ENCODE measurements around the gene ARMH2. TPM values are rescaled to one million over a fixed set of nuclear protein-coding genes. Genes with fewer than 3 reads are reported as not detected.

ARMH2 gene
- total and polyA plus RNA-seq, 4 donors: not detected

DNA sequence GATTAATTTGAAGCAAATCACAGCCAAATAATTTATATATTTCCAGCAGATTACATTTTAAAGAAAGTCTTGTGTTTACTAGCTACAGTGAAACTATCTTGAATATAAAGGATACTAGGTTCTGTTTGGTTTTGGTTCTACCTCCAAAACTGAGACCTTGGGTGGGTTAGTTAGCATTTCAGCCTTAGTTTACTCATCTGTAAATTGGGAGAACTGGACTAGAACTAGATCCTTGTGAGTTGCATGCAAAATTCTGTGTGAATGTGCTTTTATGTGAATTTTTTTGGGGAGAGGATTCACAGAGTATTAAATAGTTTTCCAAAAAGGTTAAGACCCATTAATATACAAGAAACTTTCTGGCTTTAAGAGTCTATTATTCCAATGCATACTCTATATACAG lies 19.8 kb downstream of the ARMH2 start (continued):
- no peak for TF ChIP-seq HNF4A (conservative IDR thresholded peaks at IDR 0.05)
- TF ChIP-seq HNF4G (IDR thresholded peaks at IDR 0.05): no peak
- TF ChIP-seq JUND (IDR thresholded peaks at IDR 0.05): no peak
- no peak for TF ChIP-seq FOXA2 (IDR thresholded peaks at IDR 0.05)

DNA sequence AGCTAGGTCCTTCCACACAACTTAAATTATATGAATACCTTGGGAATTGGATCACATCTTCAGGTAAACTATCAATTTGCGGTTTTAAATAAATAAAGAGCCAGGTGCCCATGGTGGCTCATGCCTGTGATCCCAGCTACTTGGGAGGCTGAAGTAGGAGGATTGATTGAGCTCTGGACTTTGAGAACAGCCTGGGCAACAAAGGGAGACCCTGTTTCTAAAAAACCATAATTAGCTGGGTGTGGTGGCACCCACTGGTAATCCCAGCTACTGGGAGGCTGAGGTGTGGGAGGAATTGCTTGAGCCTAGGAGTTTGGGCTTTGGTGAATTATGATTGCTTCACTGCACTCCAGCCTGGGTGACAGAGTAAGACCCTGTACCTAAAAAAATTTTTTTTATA lies 20.6 kb downstream of the ARMH2 start:
- H3K4me1 ChIP-seq (ENCODE audit: control insufficient read depth in 4 of 4, insufficient read depth in 4 of 4, low read length in 3 of 4): peaks cover 5 to 30% (median 16%) of the 10 kb centered on the region in 4 donors
- peaks cover under 1 to 9% (median 3%) of the 10 kb centered on the region in 4 donors for H3K36me3 ChIP-seq (ENCODE audit: control insufficient read depth in 4 of 4, insufficient read depth in 3 of 4, low read depth in 1 of 4, low read length in 3 of 4)
- 91% methylated on average over 1 of the region's 1 CpG for WGBS
- DNase-seq (ENCODE audit: low spot score): no peak
- TF ChIP-seq RAD21 (IDR thresholded peaks at IDR 0.05) (no peak), GABPA (IDR thresholded peaks at IDR 0.05 in 1 of 2, conservative IDR thresholded peaks at IDR 0.05 in 1 of 2) (no peak), YY1 (IDR thresholded peaks at IDR 0.05) (no peak), TAF1 (conservative IDR thresholded peaks at IDR 0.05) (no peak), HNF4A (conservative IDR thresholded peaks at IDR 0.05) (no peak), FOXA1 (IDR thresholded peaks at IDR 0.05) (no peak), JUND (IDR thresholded peaks at IDR 0.05) (no peak), NR2F2 (IDR thresholded peaks at IDR 0.05) (no peak), SP1 (IDR thresholded peaks at IDR 0.05) (no peak), EGR1 (IDR thresholded peaks at IDR 0.05; ENCODE audit: low read depth in 2 of 2) (no peak), RXRA (IDR thresholded peaks at IDR 0.05) (no peak)
- TF ChIP-seq, protein P1, sequence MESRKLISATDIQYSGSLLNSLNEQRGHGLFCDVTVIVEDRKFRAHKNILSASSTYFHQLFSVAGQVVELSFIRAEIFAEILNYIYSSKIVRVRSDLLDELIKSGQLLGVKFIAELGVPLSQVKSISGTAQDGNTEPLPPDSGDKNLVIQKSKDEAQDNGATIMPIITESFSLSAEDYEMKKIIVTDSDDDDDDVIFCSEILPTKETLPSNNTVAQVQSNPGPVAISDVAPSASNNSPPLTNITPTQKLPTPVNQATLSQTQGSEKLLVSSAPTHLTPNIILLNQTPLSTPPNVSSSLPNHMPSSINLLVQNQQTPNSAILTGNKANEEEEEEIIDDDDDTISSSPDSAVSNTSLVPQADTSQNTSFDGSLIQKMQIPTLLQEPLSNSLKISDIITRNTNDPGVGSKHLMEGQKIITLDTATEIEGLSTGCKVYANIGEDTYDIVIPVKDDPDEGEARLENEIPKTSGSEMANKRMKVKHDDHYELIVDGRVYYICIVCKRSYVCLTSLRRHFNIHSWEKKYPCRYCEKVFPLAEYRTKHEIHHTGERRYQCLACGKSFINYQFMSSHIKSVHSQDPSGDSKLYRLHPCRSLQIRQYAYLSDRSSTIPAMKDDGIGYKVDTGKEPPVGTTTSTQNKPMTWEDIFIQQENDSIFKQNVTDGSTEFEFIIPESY (IDR thresholded peaks at IDR 0.05): no peak
- TF ChIP-seq, protein P2, sequence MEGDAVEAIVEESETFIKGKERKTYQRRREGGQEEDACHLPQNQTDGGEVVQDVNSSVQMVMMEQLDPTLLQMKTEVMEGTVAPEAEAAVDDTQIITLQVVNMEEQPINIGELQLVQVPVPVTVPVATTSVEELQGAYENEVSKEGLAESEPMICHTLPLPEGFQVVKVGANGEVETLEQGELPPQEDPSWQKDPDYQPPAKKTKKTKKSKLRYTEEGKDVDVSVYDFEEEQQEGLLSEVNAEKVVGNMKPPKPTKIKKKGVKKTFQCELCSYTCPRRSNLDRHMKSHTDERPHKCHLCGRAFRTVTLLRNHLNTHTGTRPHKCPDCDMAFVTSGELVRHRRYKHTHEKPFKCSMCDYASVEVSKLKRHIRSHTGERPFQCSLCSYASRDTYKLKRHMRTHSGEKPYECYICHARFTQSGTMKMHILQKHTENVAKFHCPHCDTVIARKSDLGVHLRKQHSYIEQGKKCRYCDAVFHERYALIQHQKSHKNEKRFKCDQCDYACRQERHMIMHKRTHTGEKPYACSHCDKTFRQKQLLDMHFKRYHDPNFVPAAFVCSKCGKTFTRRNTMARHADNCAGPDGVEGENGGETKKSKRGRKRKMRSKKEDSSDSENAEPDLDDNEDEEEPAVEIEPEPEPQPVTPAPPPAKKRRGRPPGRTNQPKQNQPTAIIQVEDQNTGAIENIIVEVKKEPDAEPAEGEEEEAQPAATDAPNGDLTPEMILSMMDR (IDR thresholded peaks at IDR 0.05; ENCODE audit: low read depth, low read length, missing input control): no peak
- TF ChIP-seq, protein P3, sequence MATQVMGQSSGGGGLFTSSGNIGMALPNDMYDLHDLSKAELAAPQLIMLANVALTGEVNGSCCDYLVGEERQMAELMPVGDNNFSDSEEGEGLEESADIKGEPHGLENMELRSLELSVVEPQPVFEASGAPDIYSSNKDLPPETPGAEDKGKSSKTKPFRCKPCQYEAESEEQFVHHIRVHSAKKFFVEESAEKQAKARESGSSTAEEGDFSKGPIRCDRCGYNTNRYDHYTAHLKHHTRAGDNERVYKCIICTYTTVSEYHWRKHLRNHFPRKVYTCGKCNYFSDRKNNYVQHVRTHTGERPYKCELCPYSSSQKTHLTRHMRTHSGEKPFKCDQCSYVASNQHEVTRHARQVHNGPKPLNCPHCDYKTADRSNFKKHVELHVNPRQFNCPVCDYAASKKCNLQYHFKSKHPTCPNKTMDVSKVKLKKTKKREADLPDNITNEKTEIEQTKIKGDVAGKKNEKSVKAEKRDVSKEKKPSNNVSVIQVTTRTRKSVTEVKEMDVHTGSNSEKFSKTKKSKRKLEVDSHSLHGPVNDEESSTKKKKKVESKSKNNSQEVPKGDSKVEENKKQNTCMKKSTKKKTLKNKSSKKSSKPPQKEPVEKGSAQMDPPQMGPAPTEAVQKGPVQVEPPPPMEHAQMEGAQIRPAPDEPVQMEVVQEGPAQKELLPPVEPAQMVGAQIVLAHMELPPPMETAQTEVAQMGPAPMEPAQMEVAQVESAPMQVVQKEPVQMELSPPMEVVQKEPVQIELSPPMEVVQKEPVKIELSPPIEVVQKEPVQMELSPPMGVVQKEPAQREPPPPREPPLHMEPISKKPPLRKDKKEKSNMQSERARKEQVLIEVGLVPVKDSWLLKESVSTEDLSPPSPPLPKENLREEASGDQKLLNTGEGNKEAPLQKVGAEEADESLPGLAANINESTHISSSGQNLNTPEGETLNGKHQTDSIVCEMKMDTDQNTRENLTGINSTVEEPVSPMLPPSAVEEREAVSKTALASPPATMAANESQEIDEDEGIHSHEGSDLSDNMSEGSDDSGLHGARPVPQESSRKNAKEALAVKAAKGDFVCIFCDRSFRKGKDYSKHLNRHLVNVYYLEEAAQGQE (IDR thresholded peaks at IDR 0.05): no peak
- TF ChIP-seq, protein P4, sequence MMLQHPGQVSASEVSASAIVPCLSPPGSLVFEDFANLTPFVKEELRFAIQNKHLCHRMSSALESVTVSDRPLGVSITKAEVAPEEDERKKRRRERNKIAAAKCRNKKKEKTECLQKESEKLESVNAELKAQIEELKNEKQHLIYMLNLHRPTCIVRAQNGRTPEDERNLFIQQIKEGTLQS (IDR thresholded peaks at IDR 0.05): no peak
- no peaks in the 10 kb centered on the region for H3K9me3 ChIP-seq (ENCODE audit: control insufficient read depth in 4 of 4, low read length in 3 of 4)
- H3K27me3 ChIP-seq (ENCODE audit: control insufficient read depth in 4 of 4, insufficient read depth in 4 of 4, low read length in 3 of 4): no peaks in the 10 kb centered on the region
- H3K27ac ChIP-seq (ENCODE audit: low read depth in 1 of 2, low read length in 2 of 2): no peak overlapping the region
- H3K4me3 ChIP-seq (ENCODE audit: low read depth in 1 of 3, low read length in 3 of 3): no peak overlapping the region
- no peak overlapping the region for H3K9ac ChIP-seq (ENCODE audit: low read depth in 1 of 2, low read length in 2 of 2)
